Left ventricle myocardium inferior (tissue), 1 donor: ENCODE data around the gene IFITM1. TPM values are rescaled to one million over a fixed set of nuclear protein-coding genes. Genes with fewer than 3 reads are reported as not detected.
"Not testable (repeated sequence)": the region's sequence is repeated elsewhere in the genome, so short reads cannot be mapped to it uniquely, and the experiment has no call there.

Source experiments
- DNase-seq: peaks from one replicate; pipeline ENCODE4 v3.0.0-alpha.2; 2020
- H3K27ac ChIP-seq: fragments of 200-600 bp; replicated peaks from 2 replicates; pipeline ENCODE4 v1.8.0; 2021
- H3K27me3 ChIP-seq: fragments of 200-600 bp; 2 replicates; pipeline ENCODE4 v1.8.0; 2021; ENCODE audit warnings: low read depth
- H3K36me3 ChIP-seq: fragments of 200-600 bp; 2 replicates; pipeline ENCODE4 v1.8.0; 2021
- H3K4me1 ChIP-seq: fragments of 200-600 bp; 2 replicates; pipeline ENCODE4 v1.8.0; 2021
- H3K4me3 ChIP-seq: fragments of 200-600 bp; 2 replicates; pipeline ENCODE4 v1.8.0; 2021; ENCODE audit warnings: mild to moderate bottlenecking, moderate library complexity
- H3K9me3 ChIP-seq: fragments of 200-600 bp; replicated peaks from 2 replicates; pipeline ENCODE4 v1.8.0; 2021
- intact Hi-C: fragments of 100-400 bp; cut with micrococcal nuclease; formaldehyde crosslinking; loops from one replicate; pipeline ENCODE4 v1.11.0; 2022
- total RNA-seq: library from RNA; stranded (reverse); fragmentation: NEBNext Ultra II Directional; extraction: Animal tissue kit (Norgen Biotek cat#: 25700); gene quantifications from one replicate; pipeline ENCODE4 v1.2.1, GENCODE V29; 2021
- TF ChIP-seq, protein P1 (sequence below): fragments of 200-600 bp; IDR thresholded peaks from 2 replicates; pipeline ENCODE4 v1.8.0; 2021; ENCODE audit warnings: antibody characterized with exemption, mild to moderate bottlenecking, borderline replicate concordance
- donor health status: DM: no; HTN: yes; CAD: no; lungs with severe emphysema.

IFITM1 gene
- total RNA-seq, 1 donor from 2014 or later: 83.5 TPM

GRCh38 chr11:304915-305843 lies 8.7 kb upstream of the IFITM1 start:
- Histone ChIP-seq H3K27ac (peak overlapping the region; percentile 93), H3K4me3 (no peak overlapping the region), H3K36me3 (no peaks in the 10 kb centered on the region), H3K9me3 (no peaks in the 10 kb centered on the region), H3K27me3 (peaks cover 38% of the 10 kb centered on the region), H3K4me1 (peaks cover 52% of the 10 kb centered on the region)
- TF ChIP-seq, protein P1, sequence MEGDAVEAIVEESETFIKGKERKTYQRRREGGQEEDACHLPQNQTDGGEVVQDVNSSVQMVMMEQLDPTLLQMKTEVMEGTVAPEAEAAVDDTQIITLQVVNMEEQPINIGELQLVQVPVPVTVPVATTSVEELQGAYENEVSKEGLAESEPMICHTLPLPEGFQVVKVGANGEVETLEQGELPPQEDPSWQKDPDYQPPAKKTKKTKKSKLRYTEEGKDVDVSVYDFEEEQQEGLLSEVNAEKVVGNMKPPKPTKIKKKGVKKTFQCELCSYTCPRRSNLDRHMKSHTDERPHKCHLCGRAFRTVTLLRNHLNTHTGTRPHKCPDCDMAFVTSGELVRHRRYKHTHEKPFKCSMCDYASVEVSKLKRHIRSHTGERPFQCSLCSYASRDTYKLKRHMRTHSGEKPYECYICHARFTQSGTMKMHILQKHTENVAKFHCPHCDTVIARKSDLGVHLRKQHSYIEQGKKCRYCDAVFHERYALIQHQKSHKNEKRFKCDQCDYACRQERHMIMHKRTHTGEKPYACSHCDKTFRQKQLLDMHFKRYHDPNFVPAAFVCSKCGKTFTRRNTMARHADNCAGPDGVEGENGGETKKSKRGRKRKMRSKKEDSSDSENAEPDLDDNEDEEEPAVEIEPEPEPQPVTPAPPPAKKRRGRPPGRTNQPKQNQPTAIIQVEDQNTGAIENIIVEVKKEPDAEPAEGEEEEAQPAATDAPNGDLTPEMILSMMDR: peak; percentile 78
- intact Hi-C loops: no loop called here
- peak; percentile 68 for DNase-seq

GRCh38 chr11:305844-306211 lies 8.0 kb upstream of the IFITM1 start:
- Histone ChIP-seq H3K9me3 (no peaks in the 10 kb centered on the region), H3K27me3 (peaks cover 31% of the 10 kb centered on the region), H3K4me3 (no peak overlapping the region), H3K27ac (peak overlapping the region; percentile 93), H3K36me3 (no peaks in the 10 kb centered on the region), H3K4me1 (peaks cover 49% of the 10 kb centered on the region)
- TF ChIP-seq, protein P1: no peak
- DNase-seq: no peak
- intact Hi-C loops: no loop called here

DNA sequence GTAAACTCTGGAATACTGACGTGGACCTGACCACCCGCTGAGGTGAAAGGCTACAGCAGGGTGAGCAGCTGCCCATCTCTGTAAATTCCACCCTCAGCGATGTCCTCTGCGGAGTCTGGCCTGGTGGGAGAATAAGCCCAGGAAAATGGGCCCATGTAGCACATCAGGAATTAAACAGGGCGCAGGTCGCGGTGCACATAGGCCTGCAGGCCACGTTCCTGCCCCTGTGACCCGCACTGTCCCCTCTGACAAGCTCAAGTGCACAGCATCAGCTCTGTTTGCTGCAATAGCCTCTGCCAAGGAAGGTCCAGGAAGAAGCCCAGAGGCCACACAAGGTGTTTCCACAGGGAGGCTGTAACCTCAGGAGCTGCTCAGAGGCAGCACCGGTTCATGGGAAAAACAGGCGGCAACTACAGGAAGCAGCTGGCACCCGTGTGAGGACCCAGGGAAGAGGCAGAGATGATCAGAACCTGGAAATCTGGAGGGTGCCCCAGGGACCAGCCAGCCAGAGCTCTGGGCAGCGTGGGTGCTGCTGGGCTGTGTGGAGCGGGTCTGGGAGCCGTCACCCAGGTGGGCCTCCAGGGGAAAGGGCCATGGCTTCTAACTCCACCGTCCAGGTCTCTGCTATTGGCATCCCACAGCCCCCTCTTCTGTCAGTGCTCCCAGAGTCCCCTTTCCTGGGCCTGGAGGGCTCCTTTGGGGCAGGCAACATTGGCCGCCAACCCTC lies 7.0 kb upstream of the IFITM1 start:
- Histone ChIP-seq H3K36me3 (no peaks in the 10 kb centered on the region), H3K27ac (peak overlapping the region; percentile 93), H3K4me1 (peaks cover 51% of the 10 kb centered on the region), H3K4me3 (peak overlapping the region; percentile 67), H3K9me3 (no peaks in the 10 kb centered on the region), H3K27me3 (peaks cover 27% of the 10 kb centered on the region)
- DNase-seq: no peak
- intact Hi-C loops: no loop called here
- TF ChIP-seq, protein P1: no peak

DNA sequence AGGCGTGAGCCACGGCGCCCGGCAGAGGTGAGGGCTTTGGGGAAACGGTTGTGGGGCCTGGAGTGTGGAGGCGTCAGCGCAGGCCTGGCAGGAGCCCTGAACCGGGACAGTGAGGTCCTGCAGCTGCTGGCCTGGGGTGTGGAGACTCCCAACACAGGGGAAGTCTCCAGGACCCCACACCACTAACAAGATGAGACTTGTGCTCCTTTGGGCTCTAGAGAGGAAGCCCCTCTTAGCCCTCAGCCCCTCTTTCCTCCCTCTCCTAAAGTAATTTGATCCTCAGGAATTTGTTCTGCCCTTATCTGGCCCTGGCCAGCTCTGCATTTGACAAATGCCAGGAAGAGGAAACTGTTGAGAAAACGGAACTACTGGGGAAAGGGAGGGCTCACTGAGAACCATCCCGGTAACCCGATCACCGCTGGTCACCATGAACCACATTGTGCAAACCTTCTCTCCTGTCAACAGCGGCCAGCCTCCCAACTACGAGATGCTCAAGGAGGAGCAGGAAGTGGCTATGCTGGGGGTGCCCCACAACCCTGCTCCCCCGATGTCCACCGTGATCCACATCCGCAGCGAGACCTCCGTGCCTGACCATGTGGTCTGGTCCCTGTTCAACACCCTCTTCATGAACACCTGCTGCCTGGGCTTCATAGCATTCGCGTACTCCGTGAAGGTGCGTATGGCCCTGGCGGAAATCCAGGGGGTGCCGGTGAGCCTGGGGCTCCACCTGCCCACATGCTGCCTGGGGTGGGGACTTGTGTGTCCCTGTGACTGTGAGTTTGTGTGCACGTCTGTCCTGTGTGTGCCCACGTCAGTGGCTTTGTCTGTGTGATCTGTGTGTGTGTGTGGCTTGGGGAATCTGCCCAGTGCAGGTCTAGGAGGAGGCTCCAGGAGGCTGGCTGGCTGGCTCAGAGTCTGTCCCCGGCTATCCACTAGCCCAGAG lies 5.8 kb upstream of the IFITM1 start, which contains the start of gene IFITM2:
Gene IFITM2, plus strand, starts transcription at position 51 of the 943 bp plus-strand sequence. Its CDS starts 377 bp downstream, at position 428.
- intact Hi-C loops, H3K36me3 ChIP-seq, H3K9me3 ChIP-seq: not testable (repeated sequence)
- TF ChIP-seq, protein P1: peak; percentile 25
- H3K4me1 ChIP-seq: peaks cover 63% of the 10 kb centered on the region
- H3K27ac ChIP-seq: peak within 1 kb of the TSS; percentile 93
- peak; percentile 74 for DNase-seq
- peak within 1 kb of the TSS; percentile 67 for H3K4me3 ChIP-seq
- peaks cover 30% of the 10 kb centered on the region for H3K27me3 ChIP-seq

- H3K27ac ChIP-seq: peak overlapping the region; percentile 93
- peaks cover 34% of the 10 kb centered on the region for H3K27me3 ChIP-seq
- H3K9me3 ChIP-seq, H3K36me3 ChIP-seq, DNase-seq, intact Hi-C loops: not testable (repeated sequence)
- H3K4me3 ChIP-seq: peak overlapping the region; percentile 67
- H3K4me1 ChIP-seq: peaks cover 73% of the 10 kb centered on the region
These were observed 4.8 kb upstream of the IFITM1 start for GRCh38 chr11:308740-309665.

DNA sequence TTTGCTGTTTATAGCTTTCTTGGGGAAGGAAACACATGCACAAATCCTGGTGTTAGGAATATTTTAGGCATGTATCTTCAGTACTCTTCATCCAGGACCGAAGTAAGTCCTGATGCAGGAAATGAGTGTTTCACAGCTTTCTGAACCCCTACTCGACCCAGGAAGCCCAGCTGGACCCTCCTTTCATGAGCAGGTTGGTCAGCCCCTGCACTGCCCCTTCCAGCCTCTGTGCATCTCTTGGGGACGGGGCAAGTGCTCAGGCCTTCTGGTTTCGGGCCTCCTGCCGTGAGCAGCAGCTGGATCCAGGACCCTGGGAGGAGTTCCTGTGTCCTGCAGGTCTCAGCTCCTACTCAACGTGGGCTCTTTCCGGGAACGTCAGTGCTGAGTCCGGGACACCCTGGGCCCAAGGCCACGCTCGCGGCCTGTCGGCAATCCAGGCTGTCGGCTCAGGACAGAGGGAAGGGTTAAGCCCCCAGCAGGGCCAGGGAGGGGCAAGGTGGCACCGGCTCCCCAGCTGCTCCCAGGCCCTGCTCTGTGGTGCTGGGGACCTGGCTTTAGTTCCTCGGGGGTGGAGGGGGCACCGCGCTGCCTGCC lies 3.8 kb upstream of the IFITM1 start:
- H3K36me3 ChIP-seq, H3K9me3 ChIP-seq, DNase-seq, intact Hi-C loops: not testable (repeated sequence)
- Histone ChIP-seq H3K27ac (peak overlapping the region; percentile 93), H3K27me3 (peaks cover 40% of the 10 kb centered on the region), H3K4me3 (peak overlapping the region; percentile 67), H3K4me1 (peaks cover 68% of the 10 kb centered on the region)

DNA sequence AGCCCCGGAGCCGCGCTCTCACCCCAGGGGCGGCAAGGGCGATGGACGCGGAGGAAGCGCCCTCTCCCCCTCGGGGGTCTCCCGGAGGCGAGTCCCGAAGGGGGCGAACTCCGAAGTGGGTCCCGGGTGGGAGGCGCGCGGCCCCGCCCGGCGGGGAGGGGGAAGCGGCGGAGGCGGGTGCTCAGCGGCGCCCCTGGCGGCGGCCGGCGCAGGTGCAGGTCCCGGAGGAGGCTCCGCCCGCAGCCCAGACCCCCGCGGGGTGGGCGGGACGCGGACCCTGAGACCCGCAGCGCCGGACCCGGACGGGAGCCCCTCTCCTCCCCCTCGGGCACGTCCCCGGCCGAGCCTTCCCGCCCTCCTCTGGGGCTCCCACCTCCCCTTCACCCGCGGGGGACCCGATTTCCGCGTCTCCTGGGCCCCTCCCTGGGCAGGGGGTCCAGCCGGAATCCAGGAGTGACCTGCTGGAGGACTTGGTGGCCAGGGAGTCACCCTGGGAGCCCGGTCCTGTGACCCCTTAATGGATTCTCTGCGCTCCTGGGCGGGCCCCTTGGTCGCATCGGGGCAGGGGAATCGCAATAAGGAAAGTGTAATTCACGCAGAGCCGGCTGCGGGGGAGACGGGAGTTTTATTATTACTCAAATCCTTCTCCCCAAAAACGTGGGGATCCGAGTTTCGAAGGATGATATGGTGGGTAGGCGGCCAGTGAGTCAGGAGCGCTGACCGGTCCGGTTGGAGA lies 2.7 kb upstream of the IFITM1 start:
- H3K36me3 ChIP-seq, H3K9me3 ChIP-seq, intact Hi-C loops, DNase-seq: not testable (repeated sequence)
- Histone ChIP-seq H3K27ac (peak overlapping the region; percentile 94), H3K27me3 (peaks cover 52% of the 10 kb centered on the region), H3K4me3 (peak overlapping the region; percentile 74), H3K4me1 (peaks cover 68% of the 10 kb centered on the region)
